K562 (cell line): ENCODE data around the gene TRIOBP. TPM values are rescaled to one million over a fixed set of nuclear protein-coding genes. Genes with fewer than 3 reads are reported as not detected.

Source experiments
- DMBX1 ChIP-seq: fragments of 250-450 bp; sonication (Bioruptor Pico); IDR thresholded peaks from 2 replicates; pipeline ENCODE4 v1.8.0; 2022; ENCODE audit warnings: inconsistent platforms, mild to moderate bottlenecking, moderate library complexity, borderline replicate concordance
- E4F1 ChIP-seq: fragments of 250-450 bp; sonication (Bioruptor Pico); IDR thresholded peaks from 2 replicates; pipeline ENCODE4 v1.5.0; 2021; ENCODE audit warnings: mild to moderate bottlenecking, borderline replicate concordance
- FOXK2 ChIP-seq, 2 experiments: fragments of 450-650 bp; IDR thresholded peaks in 1 of 2; conservative IDR thresholded peaks in 1 of 2; 2 replicates each; pipeline ENCODE4 v1.6.1; 2016; ENCODE audit warnings: low read depth in 2 of 2, mild to moderate bottlenecking in 1 of 2
- GABPA ChIP-seq: fragments of 200-800 bp; sonication (Bioruptor generic); conservative IDR thresholded peaks from 2 replicates; pipeline ENCODE4 v1.6.1; 2016; ENCODE audit warnings: low read depth, missing genetic modification characterization, missing compliant biosample characterization
- ID3 ChIP-seq, 2 experiments: fragments of 250-450 bp in 1 of 2; fragments of 450-650 bp in 1 of 2; sonication (Bioruptor Pico) in 1 of 2; IDR thresholded peaks; 2 replicates each; pipeline versions ENCODE4 v1.6.1 to v1.8.0; 2016 to 2021; ENCODE audit warnings: mild to moderate bottlenecking in 2 of 2, moderate library complexity in 2 of 2, missing compliant biosample characterization in 1 of 2, missing genetic modification characterization in 1 of 2
- MAFF ChIP-seq: IDR thresholded peaks from 2 replicates; pipeline ENCODE4 v1.6.1; 2012; ENCODE audit warnings: low read length, improper control_type of control experiment
- MEF2A ChIP-seq: IDR thresholded peaks from 2 replicates; pipeline ENCODE4 v1.6.1; 2011; ENCODE audit warnings: low read depth, mild to moderate bottlenecking, low read length, moderate library complexity; ENCODE audit not compliant: control insufficient read depth
- NFRKB ChIP-seq: fragments of 450-650 bp; IDR thresholded peaks from 2 replicates; pipeline ENCODE4 v1.6.1; 2016; ENCODE audit warnings: low read depth
- PKNOX1 ChIP-seq: fragments of 450-650 bp; IDR thresholded peaks from 2 replicates; pipeline ENCODE4 v1.6.1; 2016
- POLR3G ChIP-seq: IDR thresholded peaks from 2 replicates; pipeline ENCODE4 v1.6.1; 2011; ENCODE audit not compliant: insufficient read length, insufficient replicate concordance; ENCODE audit errors: extremely low read depth
- SAFB ChIP-seq: fragments of 200-400 bp; formaldehyde crosslinking; IDR thresholded peaks from 2 replicates; pipeline ENCODE4 v1.6.1; 2017; ENCODE audit warnings: low read depth, low read length, borderline replicate concordance
- SMAD2 ChIP-seq: fragments of 150-350 bp; IDR thresholded peaks from 2 replicates; pipeline ENCODE4 v1.6.1; 2014; ENCODE audit warnings: low read depth, mild to moderate bottlenecking, low read length
- STAG1 ChIP-seq: sonication (generic); formaldehyde crosslinking; IDR thresholded peaks from 2 replicates; pipeline ENCODE4 v1.5.0; 2020; ENCODE audit warnings: missing genetic modification reagents, borderline replicate concordance
- ZBTB26 ChIP-seq: fragments of 450-650 bp; formaldehyde crosslinking; IDR thresholded peaks from 2 replicates; pipeline ENCODE4 v1.4.0; 2022; ENCODE audit warnings: missing genetic modification characterization
- ZBTB34 ChIP-seq: fragments of 250-450 bp; sonication (Bioruptor Pico); IDR thresholded peaks from 2 replicates; pipeline ENCODE4 v1.8.0; 2021; ENCODE audit warnings: mild to moderate bottlenecking, moderate library complexity
- ZKSCAN1 ChIP-seq: fragments of 150-350 bp; IDR thresholded peaks from 2 replicates; pipeline ENCODE4 v1.6.1; 2016; ENCODE audit warnings: low read depth, low read length
- ZNF121 ChIP-seq: sonication (generic); formaldehyde crosslinking; conservative IDR thresholded peaks from 2 replicates; pipeline ENCODE4 v1.8.0; 2022; ENCODE audit warnings: missing genetic modification reagents
- ZNF124 ChIP-seq: sonication (generic); formaldehyde crosslinking; IDR thresholded peaks from 2 replicates; pipeline ENCODE4 v1.8.1; 2022; ENCODE audit warnings: missing genetic modification reagents
- ZNF639 ChIP-seq, 2 experiments: fragments of 200-800 bp in 1 of 2; sonication (Bioruptor generic) in 1 of 2; sonication (generic) in 1 of 2; formaldehyde crosslinking in 1 of 2; IDR thresholded peaks in 1 of 2; conservative IDR thresholded peaks in 1 of 2; 2 replicates each; pipeline versions ENCODE4 v1.5.0 to v1.6.1; 2016 to 2020; ENCODE audit warnings: missing compliant biosample characterization in 1 of 2, missing genetic modification characterization in 1 of 2, missing genetic modification reagents in 1 of 2
- ZNF644 ChIP-seq: fragments of 200-800 bp; sonication (Bioruptor generic); IDR thresholded peaks from 2 replicates; pipeline ENCODE4 v1.6.1; 2016; ENCODE audit warnings: low read depth, missing genetic modification characterization, missing compliant biosample characterization
- polyA plus RNA-seq, 8 experiments: library from polyadenylated mRNA; depleted of rRNA in 4 of 8; stranded (reverse) in 5 of 8; unstranded in 3 of 8; fragments of >200 nt; fragmentation: Nextera tagmentation in 2 of 8; fragmentation: Illumina TruSeq in 1 of 8; extraction: Ambion mirVana in 2 of 8; extraction: Trizol in 1 of 8; gene quantifications; 2 replicates each; pipeline versions ENCODE4 v1.2.1 to v1.2.3, GENCODE V29; 2011 to 2014; ENCODE audit warnings: inconsistent platforms in 1 of 8, missing spikeins in 1 of 8
- total RNA-seq, 7 experiments: library from RNA; depleted of rRNA in 6 of 7; stranded (reverse); fragments of >200 nt in 6 of 7; fragmentation: Illumina TruSeq in 2 of 7; extraction: Trizol in 2 of 7; gene quantifications; 2 replicates each; pipeline versions ENCODE4 v1.2.1 to v1.2.3, GENCODE V29; 2011 to 2021; ENCODE audit warnings: low replicate concordance in 1 of 7

TRIOBP gene
- total and polyA plus RNA-seq, 9 of the 15 experiments (the other 6 are each of a cell fraction or from before 2014, with no cell fraction given) = 0.24 to 13.8 (median 5.5) TPM

GRCh38 chr22:37762389-37762836, 65.6 kb downstream of the TRIOBP start (continued):
- TF ChIP-seq E4F1 (CRISPR knock-in tag) (no peak), ZKSCAN1 (no peak), NFRKB (no peak), ZNF124 (no peak), STAG1 (no peak), POLR3G (no peak), ZNF121 (CRISPR knock-in tag) (no peak), SMAD2 (no peak), ZBTB34 (CRISPR knock-in tag) (no peak), PKNOX1 (peak; percentile 82), ZNF644 (tag) (no peak), FOXK2 (conservative IDR thresholded peaks at IDR 0.05 in 1 of 2, IDR thresholded peaks at IDR 0.05 in 1 of 2; ENCODE audit: low read depth in 2 of 2) (no peak), ZNF639 (CRISPR knock-in tag; conservative IDR thresholded peaks at IDR 0.05 in 1 of 2, IDR thresholded peaks at IDR 0.05 in 1 of 2) (no peak), DMBX1 (no peak), ZBTB26 (CRISPR knock-in tag) (no peak), SAFB (no peak), MAFF (peak; percentile 85), MEF2A (no peak), ID3 (CRISPR knock-in tag; IDR thresholded peaks at IDR 0.05) (no peak), ID3 (tag; IDR thresholded peaks at IDR 0.05) (no peak), GABPA (tag) (no peak)
